Skeletal muscle cell (primary cell): Measurements from ENCODE around the gene ATAD3A.
A peak's percentile ranks its signal among the peaks of the same experiment; 100 is the strongest.
"Not testable (repeated sequence)": the region's sequence is repeated elsewhere in the genome, so short reads cannot be mapped to it uniquely, and the experiment has no call there.

ENCODE experiments used
- DNase-seq: peaks from one replicate; pipeline ENCODE4 v3.0.0-alpha.2; 2010; ENCODE audit warnings: low read depth
- H3K4me3 ChIP-seq: 2 replicates; pipeline ENCODE4 v1.5.1; 2011; ENCODE audit warnings: low read depth, mild to moderate bottlenecking, control low read depth, low read length, moderate library complexity

The ATAD3A gene

DNA sequence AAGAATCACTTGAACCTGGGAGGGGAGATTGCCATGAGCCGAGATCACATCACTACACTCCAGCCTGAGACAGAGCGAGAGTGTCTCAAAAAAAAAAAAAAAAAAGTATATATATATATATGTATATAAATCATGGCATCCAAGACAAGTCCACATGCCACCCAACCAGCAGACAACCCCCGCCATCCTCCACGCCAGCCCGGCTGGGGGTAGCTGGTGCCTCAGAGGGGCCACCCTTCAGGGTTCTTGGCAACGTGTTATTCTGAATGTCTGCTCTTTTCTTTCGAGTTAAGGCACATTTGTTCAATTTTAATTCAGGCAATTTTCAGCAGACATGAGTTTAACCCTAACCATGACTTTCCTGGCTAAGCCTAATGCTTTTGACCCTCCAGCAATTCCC, 38.1 kb downstream of the ATAD3A start:
- no peak for DNase-seq
- H3K4me3 ChIP-seq, result no peak overlapping the region

DNA sequence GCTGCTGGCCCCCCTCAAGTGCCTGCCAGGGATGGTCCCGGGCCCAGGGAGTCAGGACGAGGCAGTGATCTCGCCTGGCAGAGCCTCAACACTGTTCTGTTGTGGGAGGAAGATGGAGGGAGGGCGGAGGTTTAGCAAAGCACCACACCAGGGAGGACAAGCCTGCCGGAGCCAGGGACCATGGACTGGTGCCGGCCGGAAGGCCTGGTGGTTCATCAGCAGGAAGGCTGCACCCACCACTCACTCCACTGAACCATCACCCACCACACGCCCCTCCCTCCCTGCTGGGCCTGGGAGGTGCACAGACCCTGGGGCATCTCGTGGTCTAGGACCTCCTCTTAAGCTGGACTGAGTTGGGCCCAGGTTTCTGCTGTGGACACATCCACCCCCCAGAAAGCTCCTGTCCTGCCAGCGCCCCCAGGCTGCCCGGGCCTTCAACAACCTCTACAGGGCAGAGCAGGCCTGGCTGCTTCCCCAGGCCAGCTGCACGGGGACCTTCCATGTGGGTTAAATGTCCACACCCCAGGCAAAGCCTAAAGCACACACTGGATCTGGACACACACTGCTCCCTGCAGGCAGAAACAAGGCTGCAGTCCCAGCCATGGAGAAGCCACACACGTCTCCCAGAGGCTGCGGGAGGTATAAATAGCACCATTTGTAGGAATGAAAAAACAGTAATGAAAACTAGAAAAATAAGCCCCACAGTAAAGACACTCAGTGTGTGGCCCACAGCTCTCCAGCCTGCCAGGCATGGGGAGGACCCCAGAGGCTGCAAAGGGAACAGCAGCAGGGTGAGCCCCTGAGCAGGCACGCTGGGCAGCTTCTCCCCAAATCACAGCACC, 38.9 kb downstream of the ATAD3A start:
- no peak for DNase-seq
- H3K4me3 ChIP-seq, result no peak overlapping the region

DNA sequence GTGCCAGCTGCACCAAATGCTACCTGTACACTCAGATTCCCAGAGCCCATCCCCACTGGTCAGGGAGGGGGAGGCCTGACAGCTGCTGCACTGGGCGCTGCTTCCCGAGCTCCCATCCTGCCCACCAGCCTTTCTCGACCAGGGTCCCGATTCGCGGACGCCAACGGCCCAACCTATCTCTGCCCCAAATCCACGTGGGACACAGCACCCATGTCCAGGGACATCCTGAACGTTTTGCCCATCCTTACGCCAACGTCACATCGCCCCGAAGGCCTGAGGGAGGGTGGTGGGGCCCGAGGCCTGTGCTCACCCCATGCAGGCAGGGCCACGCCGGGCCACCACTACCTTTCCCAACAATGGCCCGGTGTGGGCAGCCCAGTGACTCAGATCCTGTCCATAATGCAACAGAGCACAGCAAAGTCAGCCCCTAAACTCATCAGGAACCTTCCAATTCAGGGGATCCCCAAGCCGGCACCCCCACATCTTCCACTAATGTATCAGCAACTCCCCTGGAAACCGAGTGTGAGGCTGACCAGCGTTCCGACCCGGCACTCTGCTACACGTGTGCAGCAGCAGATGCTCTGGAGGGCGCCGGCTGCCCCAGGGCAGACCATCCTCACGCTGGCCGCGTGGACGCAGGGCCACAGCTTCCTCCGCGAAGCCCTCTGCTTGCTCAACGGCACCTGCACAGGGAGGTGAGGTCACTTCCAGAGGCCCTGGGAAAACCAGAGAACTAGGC, 39.7 kb downstream of the ATAD3A start:
- no peak overlapping the region for H3K4me3 ChIP-seq
- no peak for DNase-seq

DNA sequence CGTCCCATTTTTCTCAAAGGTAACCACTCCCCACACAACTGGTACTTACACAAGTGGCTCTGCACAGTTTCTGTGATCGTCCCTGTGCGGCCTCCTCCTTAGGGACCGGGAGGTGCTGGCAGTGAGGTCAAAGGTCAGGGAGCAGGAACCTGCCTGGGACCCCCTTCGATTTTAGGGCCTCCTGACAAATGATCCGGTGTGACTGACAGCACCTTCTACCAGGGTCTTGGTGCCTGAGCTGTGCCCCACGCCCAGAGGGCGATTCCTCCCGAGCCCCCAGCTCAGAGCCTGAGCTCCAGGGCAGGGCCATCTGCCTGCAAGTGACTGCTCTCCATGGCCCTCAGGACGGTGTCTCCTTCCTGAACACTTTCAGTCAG, 40.3 kb downstream of the ATAD3A start:
- DNase-seq, result no peak
- no peak overlapping the region for H3K4me3 ChIP-seq

DNA sequence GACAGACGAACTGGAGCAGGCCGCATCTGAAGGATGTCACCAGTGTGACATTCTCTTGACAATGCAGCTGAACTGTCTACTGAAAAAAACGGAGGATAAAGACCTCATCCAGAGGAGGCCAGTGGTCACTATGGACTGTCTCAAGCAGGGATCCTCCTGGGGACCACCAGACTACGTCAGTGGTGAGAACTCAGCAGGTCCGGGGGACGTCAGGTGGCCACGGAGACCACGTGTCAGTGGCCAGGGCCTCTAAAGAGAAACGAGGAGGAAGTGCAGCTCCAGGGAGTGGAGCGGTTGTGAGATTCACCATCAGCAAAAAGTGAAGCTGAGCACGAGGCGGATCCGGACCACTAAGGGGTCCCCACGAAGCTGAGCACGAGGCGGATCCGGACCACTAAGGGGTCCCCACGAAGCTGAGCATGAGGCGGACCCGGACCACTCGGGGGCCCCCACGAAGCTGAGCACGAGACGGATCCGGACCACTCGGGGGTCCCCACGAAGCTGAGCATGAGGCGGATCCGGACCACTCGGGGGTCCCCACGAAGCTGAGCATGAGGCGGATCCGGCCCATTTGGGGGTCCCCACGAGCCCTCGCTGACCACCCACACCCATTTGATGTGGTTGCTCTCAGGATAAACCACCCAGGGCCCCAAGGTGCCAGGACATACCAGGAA, 42.0 kb downstream of the ATAD3A start:
- no peak for DNase-seq
- H3K4me3 ChIP-seq, result no peak overlapping the region

DNA sequence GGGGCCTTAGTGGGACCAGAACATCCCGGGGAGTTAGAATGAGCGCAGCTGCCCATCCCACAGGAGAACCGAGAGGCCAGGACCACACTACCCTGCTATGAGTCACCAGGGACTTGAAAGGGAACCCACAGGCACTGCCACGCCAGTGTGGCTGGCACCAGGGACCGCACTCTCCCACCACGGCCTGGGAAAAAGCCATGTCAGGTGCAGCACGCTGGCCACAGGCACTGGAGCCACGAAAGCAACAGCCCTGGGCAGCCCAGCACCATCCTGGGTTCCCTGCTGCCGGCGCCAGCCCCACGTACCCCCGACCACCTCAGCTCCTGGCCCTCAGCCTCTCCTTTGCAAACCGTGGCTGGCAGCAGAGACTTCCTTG, 42.6 kb downstream of the ATAD3A start:
- no peak overlapping the region for H3K4me3 ChIP-seq
- no peak for DNase-seq

DNA sequence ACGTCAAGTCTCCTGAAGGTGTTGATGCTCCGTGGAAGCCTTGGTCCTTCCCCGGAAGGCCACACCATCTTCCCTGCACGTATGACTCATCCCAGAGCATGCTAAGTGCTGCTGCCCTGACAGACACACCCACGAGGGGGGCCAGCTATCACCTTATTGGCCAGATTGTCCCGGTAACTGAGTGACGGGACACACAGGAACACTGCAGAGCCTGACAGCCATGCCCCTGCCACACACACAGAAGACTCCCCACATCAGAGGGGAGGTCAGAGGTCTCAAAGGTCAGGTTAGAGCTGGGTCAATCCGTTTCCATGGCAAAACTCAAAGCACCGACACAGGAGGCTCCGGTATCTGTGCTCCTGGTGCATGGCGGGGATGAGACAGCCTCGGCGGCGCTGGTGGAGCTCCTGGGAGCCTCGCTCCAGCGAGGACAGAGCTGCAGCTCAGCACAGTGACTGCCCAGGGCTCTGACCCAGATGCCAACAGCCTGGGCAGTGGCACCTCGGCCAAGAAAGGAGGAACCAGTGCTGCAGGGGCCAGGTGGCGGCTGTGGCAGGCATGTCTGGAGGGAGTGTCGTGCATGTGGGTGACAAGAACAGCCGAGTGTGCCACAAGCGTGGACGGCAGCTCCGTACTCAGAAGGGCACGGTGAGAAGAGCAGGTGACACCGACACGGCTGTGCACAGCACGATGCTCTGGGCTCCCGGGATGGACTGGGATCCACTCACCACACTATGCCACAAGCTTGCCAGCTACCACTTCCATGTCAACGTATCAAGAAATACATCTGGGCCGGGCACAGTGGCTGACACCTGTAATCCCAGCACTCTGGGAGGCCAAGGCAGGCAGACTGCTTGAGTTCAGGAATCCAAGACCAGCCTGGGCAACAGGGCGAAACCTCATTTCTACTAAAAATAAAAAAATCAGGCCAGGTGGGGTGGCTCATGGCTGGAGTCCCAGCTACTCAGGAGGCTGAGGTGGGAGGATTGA, 43.3 kb downstream of the ATAD3A start:
- H3K4me3 ChIP-seq, result no peak overlapping the region
- peak; percentile 45 for DNase-seq

DNA sequence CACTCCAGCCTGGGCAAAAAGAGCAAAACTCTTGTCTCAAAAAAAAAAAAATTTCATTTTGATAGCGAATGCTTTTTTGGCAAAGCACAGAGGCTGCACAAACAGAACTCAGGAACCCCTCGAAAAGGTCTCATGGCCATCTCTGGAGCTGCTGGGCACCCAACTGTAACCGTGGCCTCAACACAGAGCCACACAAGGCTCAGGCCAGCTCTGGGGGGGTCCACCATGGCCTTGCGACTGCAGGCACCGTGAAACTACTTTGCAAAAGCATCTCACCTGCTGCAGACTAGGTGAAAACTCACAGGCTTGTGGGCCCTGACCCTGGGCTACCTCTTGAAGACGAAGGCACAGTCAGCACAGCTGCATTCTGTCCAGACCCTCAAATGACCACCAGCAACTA, 44.5 kb downstream of the ATAD3A start:
- no peak for DNase-seq
- H3K4me3 ChIP-seq, result no peak overlapping the region

DNA sequence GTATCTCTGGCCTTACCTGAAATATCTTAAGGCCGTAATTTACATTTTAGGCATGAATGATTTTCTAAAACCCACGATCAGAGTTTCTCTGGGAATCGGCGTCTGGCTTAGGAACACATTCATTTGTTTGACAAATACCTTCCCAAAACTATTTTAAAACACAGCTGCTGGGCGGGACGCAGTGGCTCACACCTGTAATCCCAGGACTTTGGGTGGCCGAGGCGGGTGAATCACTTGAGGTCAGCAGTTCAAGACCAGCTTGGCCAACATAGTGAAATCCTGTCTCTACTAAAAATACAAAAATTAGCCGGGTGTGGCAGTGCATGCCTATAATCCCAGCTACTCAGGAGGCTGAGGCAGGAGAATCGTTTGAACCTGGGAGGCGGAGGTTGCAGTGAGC, 45.0 kb downstream of the ATAD3A start:
- DNase-seq, result not testable (repeated sequence)

DNA sequence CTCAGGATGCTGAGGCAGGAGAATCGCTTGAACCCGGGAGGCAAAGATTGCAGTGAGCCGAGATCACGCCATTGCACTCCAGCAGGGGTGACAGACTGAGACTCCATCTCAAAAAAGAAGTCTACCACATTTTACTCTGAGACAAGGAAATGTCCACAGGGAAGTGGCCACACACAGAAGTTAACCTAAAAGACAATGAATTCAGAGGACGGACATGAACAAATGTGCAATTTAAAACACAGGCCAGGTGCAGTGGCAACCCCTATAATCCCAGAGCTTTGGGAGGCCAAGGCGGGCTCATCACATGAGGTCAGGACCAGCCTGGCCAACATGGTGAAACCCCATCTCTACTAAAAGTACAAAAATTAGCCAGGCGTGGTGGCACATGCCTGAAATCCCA, 45.7 kb downstream of the ATAD3A start:
- not testable (repeated sequence) for H3K4me3 ChIP-seq, DNase-seq

More for the DNA sequence above, 45.0 kb downstream of the ATAD3A start:
- not testable (repeated sequence) for H3K4me3 ChIP-seq

DNA sequence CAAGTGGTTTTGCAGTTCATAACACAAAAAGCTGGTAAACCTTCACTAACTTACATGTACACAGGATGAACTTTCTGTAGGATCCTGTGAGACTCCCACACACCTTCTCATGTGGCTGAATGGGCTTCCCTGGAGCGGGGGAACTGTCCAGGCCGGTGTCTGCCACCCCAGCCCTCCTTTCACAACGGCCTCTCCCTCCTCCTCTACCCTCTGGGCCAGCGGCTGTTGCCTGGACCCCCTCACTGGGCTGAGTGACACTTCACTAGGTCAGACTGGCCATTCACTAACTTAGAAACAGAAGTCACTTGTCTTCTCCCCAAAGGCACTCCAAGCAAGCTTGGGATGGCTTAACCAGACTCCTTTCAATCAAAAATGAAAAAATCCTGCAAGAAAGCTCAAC, 46.6 kb downstream of the ATAD3A start:
- no peak for DNase-seq
- no peak overlapping the region for H3K4me3 ChIP-seq

DNA sequence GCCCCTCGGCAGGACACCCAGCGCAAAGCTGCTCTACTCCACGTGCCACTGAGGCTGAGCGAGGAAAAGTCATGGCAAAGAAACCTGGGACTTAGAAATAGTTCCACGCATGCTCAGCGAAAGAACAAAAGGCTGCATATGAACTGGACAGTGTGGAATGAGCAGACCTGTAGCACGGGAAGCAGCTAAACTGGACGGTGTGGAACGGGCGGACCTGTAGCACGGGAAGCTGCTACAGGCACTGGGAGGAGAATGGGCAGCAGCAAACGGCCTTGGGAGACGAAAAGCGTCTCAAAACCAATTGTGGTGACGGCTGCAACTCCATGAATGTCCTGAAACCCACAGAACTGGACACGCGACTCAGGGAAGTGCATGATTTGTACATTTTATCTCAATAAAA, 47.1 kb downstream of the ATAD3A start:
- DNase-seq, result no peak
- H3K4me3 ChIP-seq, result no peak overlapping the region

DNA sequence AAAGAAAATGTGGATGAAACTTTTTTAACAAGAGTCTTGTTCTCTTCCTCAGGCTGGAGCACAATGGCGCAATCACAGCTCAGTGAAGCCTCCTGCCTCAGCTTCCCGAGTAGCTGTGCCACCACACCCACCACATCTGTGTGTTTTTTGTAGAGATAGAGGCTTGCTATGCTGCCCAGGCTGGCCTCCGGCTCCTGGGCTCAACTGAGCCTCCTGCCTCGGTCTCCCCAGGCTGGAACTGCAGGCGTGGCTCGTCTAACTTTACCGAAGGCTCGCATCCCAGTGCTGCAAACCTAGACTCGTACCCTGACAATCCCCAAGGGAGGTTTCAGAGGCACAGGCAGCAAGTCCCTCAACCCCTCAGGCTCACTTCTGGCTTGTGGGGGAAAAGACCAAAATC, 48.2 kb downstream of the ATAD3A start:
- no peak overlapping the region for H3K4me3 ChIP-seq
- DNase-seq, result no peak

DNA sequence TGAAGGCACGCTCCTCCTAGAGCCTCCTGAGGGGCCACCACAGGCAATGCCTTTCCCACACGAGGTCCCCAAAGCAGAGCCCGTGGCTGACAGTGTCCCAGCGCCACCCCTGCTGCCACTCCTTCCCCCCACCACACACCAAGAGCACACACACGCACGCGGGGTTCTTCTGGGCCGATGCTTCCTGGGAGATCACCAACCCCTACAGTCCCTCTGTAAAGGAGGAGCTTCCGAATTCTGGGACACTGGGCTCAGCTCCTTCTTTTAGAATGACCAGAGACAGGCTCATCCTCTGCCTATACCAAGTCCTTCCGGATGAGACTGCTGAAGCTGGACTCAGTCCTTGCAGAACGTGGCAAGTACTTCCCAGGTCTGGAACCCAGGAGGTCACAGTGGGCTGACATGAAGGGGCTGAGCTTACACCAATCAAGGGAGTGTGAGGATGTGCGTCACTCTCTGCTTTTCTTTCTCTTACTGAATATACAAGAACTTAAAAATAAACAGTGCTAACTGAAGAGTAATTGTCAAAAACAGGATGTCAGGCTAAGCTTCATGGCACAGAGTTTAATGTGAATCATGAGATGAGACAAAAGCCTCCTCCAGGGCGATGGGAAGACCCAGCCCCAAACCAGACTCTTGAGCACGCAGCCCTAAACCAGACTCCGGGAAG, 50.0 kb downstream of the ATAD3A start:
- no peak for DNase-seq
- no peak overlapping the region for H3K4me3 ChIP-seq

DNA sequence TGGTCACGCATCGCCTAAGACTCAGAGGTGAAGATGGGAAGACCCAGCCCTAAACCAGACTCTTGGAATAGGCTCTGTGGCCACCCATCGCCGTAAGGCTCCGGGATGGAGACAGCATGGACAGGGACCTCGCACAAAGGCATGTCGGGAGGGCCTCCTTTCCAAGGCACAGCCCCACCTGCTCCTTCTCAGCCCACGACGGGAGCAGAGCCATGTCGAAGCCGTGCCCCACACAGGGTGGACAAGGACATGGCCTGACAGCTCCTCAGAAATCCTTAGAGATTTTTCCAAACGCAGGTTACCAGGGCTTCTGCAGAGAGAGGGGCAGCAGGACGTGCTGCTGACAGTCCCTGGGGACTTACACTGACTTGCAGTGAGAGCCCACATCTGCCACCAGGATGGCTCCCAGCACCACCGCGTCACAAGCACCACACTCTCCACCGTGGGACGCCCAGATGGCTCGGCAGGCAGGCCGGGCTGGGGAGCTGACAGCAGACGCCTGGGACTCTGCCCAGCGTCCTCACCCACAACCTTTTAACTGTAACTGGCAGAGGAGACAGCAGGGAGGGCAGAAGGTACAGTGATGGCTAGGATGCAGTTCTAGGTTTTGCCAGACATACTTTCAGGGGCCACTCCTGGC, 50.7 kb downstream of the ATAD3A start:
- no peak overlapping the region for H3K4me3 ChIP-seq
- no peak for DNase-seq

DNA sequence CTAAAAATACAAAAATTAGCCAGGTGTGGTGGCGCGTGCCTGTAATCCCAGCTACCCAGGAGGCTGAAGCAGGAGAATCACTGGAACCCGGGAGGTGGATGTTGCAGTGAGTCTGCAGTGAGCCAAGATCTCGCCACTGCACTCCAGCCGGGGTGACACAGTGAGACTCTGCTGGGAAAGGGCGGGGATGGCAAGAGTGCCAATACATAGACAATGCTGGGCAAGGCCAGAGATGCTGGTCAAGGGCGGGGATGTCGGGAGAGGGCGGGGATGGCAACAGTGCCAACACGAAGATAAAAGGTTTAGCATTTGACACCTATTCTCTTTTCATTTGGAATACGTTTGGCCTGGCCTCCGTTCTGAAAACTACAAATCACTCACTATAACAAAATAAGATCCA, 51.7 kb downstream of the ATAD3A start:
- DNase-seq, result no peak

DNA sequence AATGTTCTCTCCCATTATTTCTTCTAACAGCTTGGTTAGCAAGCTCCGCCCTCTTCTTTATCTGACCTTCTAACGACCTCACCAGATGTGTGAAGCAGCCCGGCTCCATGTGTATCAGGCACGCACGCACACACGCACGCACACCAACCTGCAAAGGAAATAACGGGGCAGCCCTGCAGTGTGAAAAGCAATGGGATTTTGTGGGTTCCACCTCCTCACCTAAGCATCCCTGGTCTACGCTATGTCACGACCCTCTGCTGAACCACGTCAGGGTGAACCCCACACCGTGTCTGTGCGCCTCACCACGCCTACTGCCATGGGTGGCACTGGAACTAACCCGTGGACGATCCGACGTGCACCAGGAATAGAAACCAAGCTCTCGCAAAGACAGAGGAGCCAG, 52.3 kb downstream of the ATAD3A start:
- DNase-seq, result no peak
- H3K4me3 ChIP-seq, result no peak overlapping the region

More for the DNA sequence above, 51.7 kb downstream of the ATAD3A start:
- H3K4me3 ChIP-seq, result no peak overlapping the region

DNA sequence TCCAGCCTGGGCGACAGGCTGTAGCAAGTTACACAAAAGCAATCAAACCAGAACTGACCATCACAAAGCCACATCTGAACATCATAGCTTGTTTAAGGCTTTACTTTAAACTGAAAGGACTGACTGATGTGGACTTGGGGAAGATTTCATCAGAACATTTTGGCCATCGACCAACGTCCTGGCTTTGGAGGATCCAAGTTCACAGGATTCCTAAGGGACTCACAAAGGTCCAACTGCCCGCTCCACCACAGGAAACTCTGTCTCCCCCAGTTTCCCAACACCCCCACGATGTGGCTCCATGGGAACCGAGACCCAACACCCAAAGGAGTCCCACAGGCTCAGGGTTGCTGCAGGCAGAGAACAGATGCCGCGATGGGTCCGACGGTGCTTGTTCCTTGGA, 53.4 kb downstream of the ATAD3A start:
- H3K4me3 ChIP-seq, result no peak overlapping the region
- no peak for DNase-seq
